ENCODE results near the gene TFAP2A.

GRCh38 chr6:10401632-10402223, 13.1 kb downstream of the TFAP2A start:
- TF ChIP-seq CTCF (IDR thresholded peaks at IDR 0.05; ENCODE audit: low read length) (no peak), EZH2 (IDR thresholded peaks at IDR 0.05; ENCODE audit: borderline replicate concordance, low read length) (no peak)
